Activated CD4-positive, alpha-beta T cell treated with anti-CD3 and anti-CD28 coated beads, Interleukin-2, amount 50 U/mL, for 24 hours (primary cell): ENCODE measurements around the gene GPS2.

Experiments
- DNase-seq, 2 donors: peaks; one replicate each; pipeline ENCODE4 v3.0.0-alpha.2; 2020; ENCODE audit warnings: low read depth in 1 of 2, low spot score in 1 of 2

GPS2 gene, protein sequence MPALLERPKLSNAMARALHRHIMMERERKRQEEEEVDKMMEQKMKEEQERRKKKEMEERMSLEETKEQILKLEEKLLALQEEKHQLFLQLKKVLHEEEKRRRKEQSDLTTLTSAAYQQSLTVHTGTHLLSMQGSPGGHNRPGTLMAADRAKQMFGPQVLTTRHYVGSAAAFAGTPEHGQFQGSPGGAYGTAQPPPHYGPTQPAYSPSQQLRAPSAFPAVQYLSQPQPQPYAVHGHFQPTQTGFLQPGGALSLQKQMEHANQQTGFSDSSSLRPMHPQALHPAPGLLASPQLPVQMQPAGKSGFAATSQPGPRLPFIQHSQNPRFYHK

GRCh38 chr17:7314719-7315569, at the start of gene GPS2:
Gene GPS2, minus strand, starts transcription at chr17:7315360. Its CDS starts 308 bp downstream, at chr17:7315052.
- peak; percentile 91 to 96 for DNase-seq

- no peak for DNase-seq
Observed at GRCh38 chr17:7363311-7363710, 48.2 kb upstream of the GPS2 start.

GRCh38 chr17:7361906-7362305, 46.7 kb upstream of the GPS2 start:
- no peak for DNase-seq

GRCh38 chr17:7357381-7357780, 42.2 kb upstream of the GPS2 start:
- no peak for DNase-seq

DNA sequence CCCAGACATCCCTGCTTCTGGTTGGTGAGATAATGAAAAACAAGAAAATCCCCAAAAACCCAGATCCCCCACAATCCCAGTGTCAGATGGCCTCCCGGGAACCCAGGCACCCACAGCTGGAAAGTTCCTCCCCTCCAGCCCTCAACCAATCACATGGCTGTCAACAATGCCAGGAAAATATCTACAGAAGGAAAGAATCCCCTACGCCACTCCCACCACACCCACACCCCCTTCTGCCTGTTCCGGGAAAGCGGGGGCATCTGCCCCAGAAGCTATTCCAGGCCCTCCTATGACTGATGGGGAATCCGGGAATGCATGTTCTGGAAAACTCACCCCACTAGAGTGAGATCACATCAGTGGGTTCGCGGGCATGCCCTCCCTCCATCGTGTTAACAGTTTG, 41.6 kb upstream of the GPS2 start:
- DNase-seq, result no peak

DNA sequence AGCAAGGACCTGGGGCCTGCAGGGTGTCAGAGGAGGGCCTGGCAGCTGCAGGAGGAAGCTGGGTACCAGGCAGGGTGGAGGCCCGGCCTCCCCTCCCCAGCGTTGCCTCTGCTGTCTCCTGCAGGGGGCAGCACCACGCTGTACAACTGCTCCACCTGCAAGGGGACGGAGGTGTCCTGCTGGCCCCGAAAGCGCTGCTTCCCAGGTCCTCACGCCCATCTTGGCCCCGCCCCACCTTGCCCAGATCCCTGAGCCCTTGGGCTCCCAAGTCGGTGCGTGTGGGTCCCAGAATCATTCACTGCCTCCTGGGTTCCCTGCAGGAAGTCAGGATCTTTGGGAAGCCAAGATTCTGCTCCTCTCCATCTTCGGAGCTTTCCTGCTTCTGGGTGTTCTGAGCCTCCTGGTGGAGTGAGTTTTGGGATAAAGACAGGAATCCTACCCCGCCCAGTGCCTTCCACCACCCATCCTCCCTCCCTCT, 41.0 kb upstream of the GPS2 start:
- DNase-seq, result peak; percentile 70 to 77

- no peak for DNase-seq
Observed at GRCh38 chr17:7355573-7355972, 40.4 kb upstream of the GPS2 start.

DNA sequence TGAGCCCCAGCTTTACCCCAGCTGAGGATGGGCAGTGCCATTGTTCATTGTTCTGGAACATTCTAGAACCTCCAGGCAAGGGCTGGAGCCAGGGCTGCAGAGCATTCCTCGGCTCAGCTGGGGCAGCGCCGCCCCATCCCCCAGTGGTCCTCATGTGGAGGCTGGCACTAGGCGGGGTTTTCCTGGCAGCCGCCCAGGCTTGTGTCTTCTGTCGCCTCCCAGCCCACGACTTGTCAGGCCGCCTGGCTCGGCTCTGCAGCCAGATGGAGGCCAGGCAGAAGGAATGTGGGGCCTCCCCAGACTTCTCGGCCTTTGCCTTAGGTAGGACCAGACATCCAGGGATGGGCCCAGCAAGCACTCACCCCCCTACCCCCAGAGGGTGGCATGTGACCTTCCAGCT, 39.9 kb upstream of the GPS2 start, which contains the start of gene TMEM95:
TSS of gene TMEM95 (plus strand) at position 104 of the 400 bp plus-strand sequence. CDS start at position 153, 49 bp downstream.
- DNase-seq, result no peak

DNA sequence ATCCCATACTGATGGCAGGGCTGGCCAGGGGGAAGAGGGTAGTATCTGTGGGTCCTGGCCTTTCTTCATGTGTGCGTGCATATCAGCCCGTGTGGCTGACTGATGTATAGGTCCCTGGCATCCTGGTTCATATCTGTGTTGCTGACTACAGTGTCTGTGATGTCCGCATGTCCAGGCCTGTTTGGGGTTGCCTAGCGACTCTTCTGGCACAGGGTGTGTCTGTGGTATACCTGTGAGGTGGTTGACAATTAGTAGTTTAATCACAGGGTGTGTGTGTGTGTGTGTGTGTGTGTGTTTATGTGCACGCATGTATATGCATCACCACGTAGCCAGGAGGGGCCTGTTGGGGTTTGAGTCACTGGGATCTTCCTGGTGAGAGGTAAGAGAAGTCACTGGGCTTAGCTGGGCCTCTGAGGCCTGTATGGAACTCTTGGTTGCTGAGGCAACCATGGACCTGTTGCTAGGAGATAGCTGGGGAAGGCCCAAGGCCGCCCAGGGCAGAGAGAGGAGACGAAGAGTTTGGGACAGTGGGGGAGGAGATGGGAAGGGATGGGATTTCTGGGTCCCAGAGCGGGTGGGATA, 39.2 kb upstream of the GPS2 start:
- DNase-seq, result no peak

- no peak for DNase-seq
Observed at GRCh38 chr17:7352910-7353635, 37.9 kb upstream of the GPS2 start.

DNA sequence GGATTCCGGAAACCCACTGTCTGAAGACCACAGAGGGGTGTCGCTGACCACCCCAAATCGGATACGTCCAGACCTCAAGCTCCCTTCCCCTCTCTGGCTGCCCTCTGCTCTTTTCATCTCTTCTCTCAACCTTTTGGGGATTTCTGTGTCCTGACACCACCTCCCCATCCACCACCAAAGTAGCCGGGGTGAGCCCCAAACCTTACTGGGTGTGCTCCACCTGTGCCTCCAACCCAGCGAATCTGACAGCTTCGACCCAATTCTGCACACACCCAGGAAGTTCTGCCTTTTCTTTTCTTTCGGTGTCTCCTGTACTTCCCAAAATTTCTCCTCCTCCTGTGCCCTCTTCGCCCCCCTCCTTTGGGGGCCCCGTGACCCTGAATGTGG, 37.3 kb upstream of the GPS2 start:
- DNase-seq, result no peak

GRCh38 chr17:7351665-7352502, 36.7 kb upstream of the GPS2 start, which contains the start of gene KCTD11:
Gene KCTD11, plus strand, starts transcription at chr17:7352162.
- peak in 1 of 2 donors; percentile 37 for DNase-seq

GRCh38 chr17:7348478-7349242, 33.5 kb upstream of the GPS2 start:
- no peak for DNase-seq

DNA sequence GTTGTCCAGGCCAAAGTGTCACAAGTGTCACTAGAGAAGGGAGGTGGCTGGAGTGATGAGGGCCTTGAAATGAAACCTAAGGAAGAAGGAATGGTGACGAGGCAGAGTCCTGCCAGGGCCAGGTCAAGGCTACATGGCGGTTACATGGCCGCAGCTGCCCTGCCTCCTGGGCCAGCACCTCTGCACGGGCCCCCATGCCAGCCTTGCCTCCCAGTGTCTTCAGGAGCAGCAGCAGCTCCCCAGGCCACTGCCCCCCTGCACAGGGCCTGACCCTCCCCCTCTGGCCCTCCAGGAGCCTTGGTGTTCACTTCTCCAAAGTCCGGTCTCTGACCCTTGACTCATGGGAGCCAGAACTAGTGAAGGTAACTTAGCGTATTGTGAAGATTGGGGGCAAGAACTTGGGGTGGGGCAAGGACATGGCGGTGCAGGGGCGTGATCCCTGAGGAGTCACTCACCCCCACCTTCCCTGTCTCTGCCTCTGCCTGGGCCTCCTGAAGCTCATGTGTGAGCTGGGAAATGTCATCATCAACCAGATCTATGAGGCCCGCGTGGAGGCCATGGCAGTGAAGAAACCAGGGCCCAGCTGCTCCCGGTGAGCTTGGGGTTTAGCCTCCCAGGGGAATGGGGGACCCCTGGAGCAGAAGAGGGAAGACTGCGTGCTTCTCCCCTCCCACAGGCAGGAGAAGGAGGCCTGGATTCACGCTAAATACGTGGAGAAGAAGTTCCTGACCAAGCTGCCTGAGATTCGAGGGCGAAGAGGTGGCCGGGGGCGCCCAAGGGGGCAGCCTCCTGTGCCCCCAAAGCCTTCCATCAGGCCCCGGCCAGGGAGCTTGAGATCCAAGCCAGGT, 32.7 kb upstream of the GPS2 start:
- no peak for DNase-seq

DNA sequence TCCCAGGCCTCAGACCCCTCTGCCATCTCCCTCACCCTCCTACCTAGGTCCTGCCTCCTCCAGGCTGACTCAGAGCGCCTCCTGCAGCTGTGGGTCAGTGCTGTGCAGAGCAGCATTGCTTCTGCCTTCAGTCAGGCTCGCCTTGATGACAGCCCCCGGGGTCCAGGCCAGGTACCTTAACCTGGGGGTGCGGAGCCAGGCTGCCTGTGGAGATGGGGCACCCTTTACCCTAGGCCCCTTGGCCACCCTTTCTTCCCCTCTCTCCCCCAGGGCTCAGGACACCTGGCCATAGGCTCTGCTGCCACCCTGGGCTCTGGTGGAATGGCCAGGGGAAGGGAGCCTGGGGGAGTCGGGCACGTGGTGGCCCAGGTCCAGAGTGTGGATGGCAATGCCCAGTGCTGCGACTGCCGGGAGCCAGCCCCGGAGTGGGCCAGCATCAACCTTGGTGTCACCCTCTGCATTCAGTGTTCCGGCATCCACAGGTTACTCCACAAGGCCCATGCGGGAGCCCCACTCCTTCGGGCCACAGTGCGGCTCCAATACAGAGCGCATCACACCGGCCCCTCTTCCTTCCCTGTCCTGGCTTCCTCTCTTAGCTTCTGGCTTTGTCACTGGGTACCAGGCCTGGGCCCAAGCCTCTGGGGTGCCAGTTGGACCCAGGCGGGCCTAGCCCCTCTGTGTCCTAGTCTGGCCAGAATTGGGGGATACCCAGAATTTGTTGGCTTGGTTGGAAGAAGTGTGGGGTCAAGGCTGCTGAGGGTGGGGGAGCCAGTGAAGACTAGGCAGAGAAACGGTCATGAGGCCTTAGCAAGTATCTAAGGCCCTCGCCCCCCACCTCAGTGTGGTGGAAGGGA, 31.8 kb upstream of the GPS2 start:
- DNase-seq, result no peak

- no peak for DNase-seq
Observed at GRCh38 chr17:7343250-7343649, 28.1 kb upstream of the GPS2 start.

- no peak for DNase-seq
Observed at GRCh38 chr17:7341842-7342241, 26.7 kb upstream of the GPS2 start.

- no peak for DNase-seq
Observed at GRCh38 chr17:7340179-7340578, 25.0 kb upstream of the GPS2 start.
